Measurements from ENCODE around the gene AQP6. TPM values are rescaled to one million over a fixed set of nuclear protein-coding genes. Genes with fewer than 3 reads are reported as not detected.
A peak's percentile ranks its signal among the peaks of the same experiment; 100 is the strongest.

AQP6 gene
- total RNA-seq, 1 donor from 2014 or later = 0.21 TPM

DNA sequence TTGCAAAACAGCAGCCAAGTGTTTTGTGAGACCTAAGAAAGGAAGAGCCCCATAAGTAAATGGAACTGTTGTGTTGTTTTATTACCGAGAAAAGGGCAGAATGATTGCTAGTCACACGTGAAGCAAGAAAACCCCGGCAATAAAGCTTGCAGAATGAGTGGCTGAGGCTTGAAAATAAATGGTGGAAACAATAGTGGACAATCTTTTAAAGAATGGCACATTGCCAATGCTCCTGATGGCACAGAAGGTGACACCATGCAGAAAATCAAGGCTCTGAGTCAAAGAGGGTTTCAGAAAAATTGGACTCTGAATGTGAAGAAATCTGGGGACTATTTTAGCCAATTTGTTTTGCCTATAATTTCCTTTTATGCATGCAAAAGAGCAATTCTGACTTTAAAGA lies 26.2 kb upstream of the AQP6 start:
- Mint-ChIP-seq H3K27me3 (ENCODE audit: low read depth) (peaks cover 2% of the 10 kb centered on the region), H3K9me3 (no peaks in the 10 kb centered on the region), H3K4me3 (no peak overlapping the region), H3K36me3 (ENCODE audit: low read depth) (no peaks in the 10 kb centered on the region), H3K27ac (ENCODE audit: unreplicated experiment) (no peak overlapping the region), H3K4me1 (peaks cover 24% of the 10 kb centered on the region)
- TF ChIP-seq, protein P1, sequence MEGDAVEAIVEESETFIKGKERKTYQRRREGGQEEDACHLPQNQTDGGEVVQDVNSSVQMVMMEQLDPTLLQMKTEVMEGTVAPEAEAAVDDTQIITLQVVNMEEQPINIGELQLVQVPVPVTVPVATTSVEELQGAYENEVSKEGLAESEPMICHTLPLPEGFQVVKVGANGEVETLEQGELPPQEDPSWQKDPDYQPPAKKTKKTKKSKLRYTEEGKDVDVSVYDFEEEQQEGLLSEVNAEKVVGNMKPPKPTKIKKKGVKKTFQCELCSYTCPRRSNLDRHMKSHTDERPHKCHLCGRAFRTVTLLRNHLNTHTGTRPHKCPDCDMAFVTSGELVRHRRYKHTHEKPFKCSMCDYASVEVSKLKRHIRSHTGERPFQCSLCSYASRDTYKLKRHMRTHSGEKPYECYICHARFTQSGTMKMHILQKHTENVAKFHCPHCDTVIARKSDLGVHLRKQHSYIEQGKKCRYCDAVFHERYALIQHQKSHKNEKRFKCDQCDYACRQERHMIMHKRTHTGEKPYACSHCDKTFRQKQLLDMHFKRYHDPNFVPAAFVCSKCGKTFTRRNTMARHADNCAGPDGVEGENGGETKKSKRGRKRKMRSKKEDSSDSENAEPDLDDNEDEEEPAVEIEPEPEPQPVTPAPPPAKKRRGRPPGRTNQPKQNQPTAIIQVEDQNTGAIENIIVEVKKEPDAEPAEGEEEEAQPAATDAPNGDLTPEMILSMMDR (conservative IDR thresholded peaks at IDR 0.05) = no peak
- no peak for DNase-seq (ENCODE audit: low read depth, low spot score)

DNA sequence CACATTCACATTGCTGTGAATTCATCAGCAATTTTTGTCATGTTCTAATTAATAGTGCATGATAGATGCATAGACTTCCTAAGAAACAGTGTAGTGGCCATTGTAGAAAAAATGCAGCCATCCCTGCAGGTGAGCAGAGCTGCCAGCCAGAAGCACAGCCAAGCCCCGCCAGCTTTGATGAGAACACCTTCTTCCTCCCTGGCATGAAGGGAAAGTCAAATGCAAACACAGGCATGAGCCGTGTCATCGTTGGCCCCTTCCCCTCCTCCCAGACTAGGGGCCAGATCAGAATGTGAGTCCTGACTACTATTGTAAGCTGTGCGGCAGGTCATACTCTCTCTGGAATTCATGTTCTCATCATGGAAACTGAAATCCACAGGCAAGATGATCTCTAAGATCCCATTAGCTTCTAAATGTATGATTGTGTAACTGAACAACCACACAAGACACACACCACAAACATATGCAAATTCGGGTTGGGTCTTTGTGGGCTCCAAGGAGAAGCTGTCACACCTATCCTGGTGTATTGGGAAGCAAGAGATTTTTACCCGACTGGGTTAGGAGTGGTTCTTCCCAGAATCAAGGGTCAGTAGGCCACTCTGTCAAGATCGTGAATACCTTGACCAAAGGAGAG lies 25.0 kb upstream of the AQP6 start:
- TF ChIP-seq, protein P1 (conservative IDR thresholded peaks at IDR 0.05) = no peak

DNA sequence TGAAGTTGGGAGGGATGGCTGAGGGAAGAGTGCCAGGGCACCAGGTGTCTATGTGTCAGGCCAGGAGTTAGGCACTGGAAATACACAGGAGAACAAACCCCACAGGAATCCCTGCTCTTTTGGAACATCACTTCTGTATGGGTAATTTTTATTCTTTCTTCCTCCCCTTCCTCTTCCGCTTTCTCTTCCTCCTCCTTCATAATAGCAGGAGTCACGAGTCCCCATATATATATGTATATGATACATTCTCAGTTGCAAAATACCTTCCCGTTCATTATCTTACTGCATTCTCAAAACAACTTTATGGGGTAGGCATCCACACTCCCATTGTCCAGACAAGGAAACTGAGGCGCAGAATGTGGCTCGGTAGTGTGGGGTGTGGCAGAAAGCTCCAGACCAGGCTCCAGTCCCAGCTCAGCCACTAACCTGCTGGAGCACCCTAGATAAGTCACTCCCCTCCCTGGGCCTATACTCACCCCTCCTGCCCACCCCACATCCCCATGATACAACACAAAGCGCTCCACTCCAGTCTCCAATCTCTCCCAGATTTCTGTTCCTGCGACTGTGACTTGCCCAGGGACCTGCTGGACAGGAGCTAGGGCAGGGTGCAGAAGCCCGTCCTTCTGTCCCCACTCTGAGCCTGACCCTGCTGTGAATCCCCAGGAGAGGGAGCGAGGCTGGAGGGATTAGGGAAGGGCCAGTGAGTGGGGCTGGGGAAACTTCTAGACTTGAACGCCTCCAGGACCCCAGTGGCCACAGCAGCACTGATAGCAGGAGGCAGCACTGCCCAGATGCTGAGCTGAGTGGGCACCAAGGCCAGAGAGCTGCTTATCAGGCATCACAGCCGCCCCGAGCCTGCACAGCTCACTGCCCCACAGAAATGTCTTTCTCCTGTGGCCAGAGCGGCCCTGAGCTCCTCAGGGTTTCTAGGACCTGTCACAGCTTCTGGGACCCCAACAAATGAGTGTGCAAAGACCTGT lies 23.6 kb upstream of the AQP6 start:
- no peak overlapping the region for H3K27ac Mint-ChIP-seq (ENCODE audit: unreplicated experiment)
- peaks cover 14% of the 10 kb centered on the region for H3K4me1 Mint-ChIP-seq
- no peaks in the 10 kb centered on the region for H3K9me3 Mint-ChIP-seq
- no peaks in the 10 kb centered on the region for H3K36me3 Mint-ChIP-seq (ENCODE audit: low read depth)
- peaks cover 2% of the 10 kb centered on the region for H3K27me3 Mint-ChIP-seq (ENCODE audit: low read depth)
- DNase-seq (ENCODE audit: low read depth, low spot score) = no peak
- TF ChIP-seq, protein P1 (conservative IDR thresholded peaks at IDR 0.05) = no peak
- H3K4me3 Mint-ChIP-seq = no peak overlapping the region

More for the DNA sequence above, 25.0 kb upstream of the AQP6 start:
- H3K4me1 Mint-ChIP-seq = peaks cover 16% of the 10 kb centered on the region
- no peaks in the 10 kb centered on the region for H3K9me3 Mint-ChIP-seq
- no peaks in the 10 kb centered on the region for H3K36me3 Mint-ChIP-seq (ENCODE audit: low read depth)
- no peak overlapping the region for H3K4me3 Mint-ChIP-seq
- no peak for DNase-seq (ENCODE audit: low read depth, low spot score)
- H3K27ac Mint-ChIP-seq (ENCODE audit: unreplicated experiment) = no peak overlapping the region
- peaks cover 2% of the 10 kb centered on the region for H3K27me3 Mint-ChIP-seq (ENCODE audit: low read depth)

DNA sequence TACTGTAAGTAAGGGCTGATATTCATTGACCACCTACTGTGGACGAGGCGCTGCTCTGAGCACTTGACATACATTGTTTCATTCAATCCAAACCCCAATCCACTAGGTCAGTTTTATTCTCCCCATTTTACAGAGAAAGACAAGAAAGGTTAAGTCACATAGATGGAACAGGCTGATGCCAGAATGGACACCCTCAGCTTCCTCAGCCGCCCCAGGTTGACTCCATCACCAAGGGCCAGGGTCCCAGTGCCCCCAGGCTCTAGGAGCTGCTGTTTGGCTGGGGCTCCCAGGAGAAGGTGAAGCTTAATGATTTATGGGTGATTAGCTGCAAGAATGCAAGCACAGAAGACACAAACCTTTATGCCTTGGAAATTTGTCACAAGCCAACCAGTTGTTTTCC lies 22.9 kb upstream of the AQP6 start:
- no peak for DNase-seq (ENCODE audit: low read depth, low spot score)
- no peak overlapping the region for H3K27ac Mint-ChIP-seq (ENCODE audit: unreplicated experiment)
- peaks cover 10% of the 10 kb centered on the region for H3K4me1 Mint-ChIP-seq
- TF ChIP-seq, protein P1 (conservative IDR thresholded peaks at IDR 0.05) = no peak
- H3K4me3 Mint-ChIP-seq = no peak overlapping the region
- peaks cover 2% of the 10 kb centered on the region for H3K27me3 Mint-ChIP-seq (ENCODE audit: low read depth)
- no peaks in the 10 kb centered on the region for H3K36me3 Mint-ChIP-seq (ENCODE audit: low read depth)
- H3K9me3 Mint-ChIP-seq = no peaks in the 10 kb centered on the region

DNA sequence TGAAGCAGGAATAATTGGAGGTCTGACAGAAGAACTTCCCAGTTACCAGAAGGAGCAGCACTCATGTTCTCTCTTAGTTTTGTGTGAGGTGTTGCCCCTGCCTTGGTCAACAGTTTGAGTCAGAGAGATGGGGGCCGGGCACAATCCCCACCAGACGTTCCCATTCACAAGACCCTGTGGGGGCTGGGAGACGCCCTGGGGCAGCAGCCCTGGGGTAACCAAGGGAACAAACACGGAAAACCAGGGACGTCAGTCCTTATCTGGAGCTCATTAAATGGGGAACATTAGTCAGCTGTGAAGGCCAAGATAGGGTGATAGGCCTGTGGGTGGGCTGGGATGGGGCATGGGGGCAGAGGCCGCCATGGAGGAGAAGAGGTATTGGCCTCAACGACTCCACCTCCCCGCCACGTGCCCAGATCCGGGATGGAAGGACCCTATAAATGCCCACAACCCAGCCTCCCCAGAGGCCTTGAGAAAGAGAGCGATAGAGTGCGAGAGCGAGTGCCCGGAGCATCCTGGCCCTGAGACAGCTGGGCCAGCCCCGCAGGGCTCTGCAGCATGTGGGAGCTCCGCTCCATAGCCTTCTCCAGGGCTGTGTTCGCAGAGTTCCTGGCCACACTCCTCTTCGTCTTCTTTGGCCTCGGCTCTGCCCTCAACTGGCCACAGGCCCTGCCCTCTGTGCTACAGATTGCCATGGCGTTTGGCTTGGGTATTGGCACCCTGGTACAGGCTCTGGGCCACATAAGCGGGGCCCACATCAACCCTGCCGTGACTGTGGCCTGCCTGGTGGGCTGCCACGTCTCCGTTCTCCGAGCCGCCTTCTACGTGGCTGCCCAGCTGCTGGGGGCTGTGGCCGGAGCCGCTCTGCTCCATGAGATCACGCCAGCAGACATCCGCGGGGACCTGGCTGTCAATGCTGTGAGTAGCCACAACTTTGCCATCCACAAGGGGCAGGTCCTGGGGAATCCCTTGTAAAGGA lies 22.2 kb upstream of the AQP6 start, which contains the start of gene AQP2:
Gene AQP2, plus strand, starts transcription at position 465 of the 979 bp plus-strand sequence. Its CDS starts 94 bp downstream, at position 559.
- Mint-ChIP-seq H3K4me1 (peaks cover 7% of the 10 kb centered on the region), H3K4me3 (no peak within 1 kb of the TSS), H3K27ac (ENCODE audit: unreplicated experiment) (peak within 1 kb of the TSS; percentile 71), H3K36me3 (ENCODE audit: low read depth) (no peaks in the 10 kb centered on the region), H3K27me3 (ENCODE audit: low read depth) (no peaks in the 10 kb centered on the region), H3K9me3 (no peaks in the 10 kb centered on the region)
- no peak for DNase-seq (ENCODE audit: low read depth, low spot score)
- TF ChIP-seq, protein P1 (conservative IDR thresholded peaks at IDR 0.05) = no peak

Measured in neural crest cell (in vitro differentiated cells).